Posterior cingulate gyrus (tissue), 11 donors: ENCODE results near the gene KLHL29.
A peak's percentile ranks its signal among the peaks of the same experiment; 100 is the strongest.

Experiments
- DNase-seq, 10 donors: peaks; one replicate each; pipeline versions ENCODE4 v3.0.0 to v3.0.0-alpha.2; 2020 to 2021; ENCODE audit warnings: mixed read lengths in 3 of 10
- intact Hi-C: fragments of 100-400 bp; cut with DNase I; formaldehyde crosslinking; loops from one replicate; pipeline ENCODE4 v1.15.1; 2023

The KLHL29 gene

DNA sequence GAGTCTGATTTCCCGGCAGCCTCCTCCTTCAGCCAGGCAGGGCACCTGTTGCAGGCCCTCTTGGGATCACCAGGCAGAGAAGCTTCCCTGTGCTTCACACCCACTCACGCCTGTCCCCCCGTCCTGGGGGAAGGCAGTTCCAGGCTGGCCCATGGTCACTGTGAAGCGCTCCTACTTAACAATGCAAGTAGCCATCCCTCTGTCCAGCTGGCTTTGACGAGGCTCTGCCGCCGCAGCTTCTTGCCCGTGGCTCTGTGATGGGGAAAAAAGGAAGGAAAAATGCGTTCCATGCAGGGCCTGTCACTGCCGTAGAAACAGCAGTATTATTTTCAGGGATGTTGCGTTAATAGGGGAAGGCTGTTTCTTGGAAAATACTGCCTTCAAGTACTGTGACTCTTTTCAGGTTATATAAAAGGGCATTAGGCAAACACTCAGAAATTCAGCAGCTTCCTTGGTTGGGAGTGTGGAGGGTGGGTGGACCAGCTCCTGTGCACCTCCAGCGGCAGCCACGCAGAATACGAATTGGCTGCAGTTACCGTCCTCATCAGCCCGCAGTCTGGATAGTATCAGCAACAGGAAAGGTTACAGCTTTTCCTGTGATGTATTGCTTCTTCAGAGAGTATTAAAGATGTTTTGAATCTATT lies 232.3 kb downstream of the KLHL29 start:
- intact Hi-C loops = no loop called here
- peak in 6 of 10 donors; percentile 37 to 93 (median 68) for DNase-seq

DNA sequence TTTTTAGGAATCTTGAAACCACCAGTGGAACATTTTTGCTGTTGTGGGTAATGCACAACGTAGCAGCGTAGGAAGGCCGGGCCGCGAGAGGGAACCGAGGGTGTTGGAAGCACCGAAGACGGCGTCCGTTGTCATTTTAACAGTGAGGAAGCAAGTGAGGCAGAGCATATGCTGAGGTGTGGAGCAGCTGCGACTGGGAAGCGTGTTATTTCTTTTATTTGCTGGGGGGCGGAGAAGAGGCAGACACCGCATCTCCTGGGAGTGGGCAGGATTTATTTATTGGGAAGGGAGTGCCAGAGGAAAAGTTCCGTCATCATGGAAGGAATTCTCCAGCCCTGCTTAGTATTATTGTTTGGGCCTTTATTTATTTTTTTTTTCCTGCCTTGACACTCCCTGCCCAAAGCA lies 232.8 kb downstream of the KLHL29 start:
- peak in 5 of 10 donors; percentile 38 to 89 (median 83) for DNase-seq
- intact Hi-C loops = no loop called here

DNA sequence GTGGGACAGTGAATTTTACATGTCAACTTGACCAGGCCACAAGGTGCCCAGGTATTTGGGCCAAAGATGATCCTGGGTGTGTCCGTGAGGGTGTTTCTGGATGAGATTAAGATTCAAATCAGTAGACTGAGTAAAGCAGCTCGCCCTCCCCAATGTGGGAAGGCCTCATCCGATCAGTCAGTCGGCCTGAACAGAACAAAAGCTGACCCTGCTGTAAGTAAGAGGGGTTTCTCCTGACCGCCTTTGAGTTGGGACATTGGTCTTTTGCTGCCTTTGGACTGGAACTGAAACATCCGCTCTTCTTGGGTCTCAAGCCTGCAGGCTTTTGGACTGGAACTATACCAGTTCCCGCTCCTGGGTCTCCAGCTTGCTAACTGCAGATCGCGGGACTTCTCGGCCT lies 233.3 kb downstream of the KLHL29 start:
- peak in 1 of 10 donors; percentile 9 for DNase-seq
- intact Hi-C loops = no loop called here

DNA sequence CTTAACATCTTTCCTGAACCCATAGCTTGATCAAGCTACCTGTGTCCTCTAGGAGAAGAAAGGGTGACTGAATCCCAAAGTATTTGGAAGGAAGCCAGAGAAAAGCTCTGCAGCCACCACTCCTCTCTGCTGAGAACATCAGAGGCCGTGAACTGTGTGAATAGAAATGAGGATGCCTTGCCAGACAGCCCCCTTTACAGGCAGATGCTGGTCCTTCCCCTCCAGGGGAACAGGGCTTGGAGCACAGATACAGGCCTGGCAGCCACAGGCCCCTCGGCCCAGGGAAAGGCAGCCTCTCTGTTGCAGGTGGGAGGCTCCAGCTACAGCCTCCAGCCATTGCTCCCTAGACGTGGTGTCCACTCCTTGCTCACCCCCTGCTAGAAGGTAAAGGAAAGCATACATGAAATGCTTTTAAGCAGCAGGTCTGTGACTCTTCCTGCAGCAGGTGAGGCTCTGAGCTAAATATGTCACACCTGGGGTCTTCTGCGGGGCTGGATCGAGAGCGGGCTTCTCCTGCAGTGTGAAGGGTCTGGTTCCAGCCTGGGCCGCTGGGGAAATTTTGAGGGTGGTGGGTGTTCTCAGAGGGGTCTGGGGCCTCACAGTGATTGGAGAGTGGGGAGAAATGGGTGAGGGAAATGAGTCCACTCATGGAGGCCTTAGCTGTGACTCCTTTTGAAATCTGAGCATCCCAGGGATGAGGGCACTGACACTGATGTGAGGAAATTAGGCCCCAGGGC lies 234.0 kb downstream of the KLHL29 start:
- DNase-seq = peak in 3 of 10 donors; percentile 60 to 72 (median 67)
- intact Hi-C loops = no loop called here

DNA sequence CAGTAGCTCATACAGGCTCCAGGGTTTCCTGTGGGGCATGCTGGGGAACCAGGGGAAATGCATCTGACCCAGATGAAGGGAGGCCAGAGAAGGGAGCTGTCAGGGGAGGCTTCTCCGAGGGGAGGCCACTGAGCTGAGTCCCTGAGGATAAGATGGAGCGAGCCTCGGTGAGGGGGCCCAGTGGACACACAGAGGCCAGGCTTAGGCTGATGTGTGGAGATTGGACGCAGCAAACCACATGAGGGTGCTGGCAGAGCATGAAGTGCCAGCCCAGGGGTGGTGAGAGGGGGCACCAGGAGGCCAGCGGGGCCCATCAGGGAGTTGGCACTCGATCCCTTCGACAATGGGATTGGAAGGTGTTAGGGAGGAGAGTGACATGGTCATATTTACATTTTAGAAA lies 235.0 kb downstream of the KLHL29 start:
- intact Hi-C loops = no loop called here
- DNase-seq = peak in 3 of 10 donors; percentile 30 to 65 (median 63)

GRCh38 chr2:23620841-23621341 lies 235.9 kb downstream of the KLHL29 start:
- intact Hi-C loops = no loop called here
- peak in 3 of 10 donors; percentile 69 to 86 (median 76) for DNase-seq

GRCh38 chr2:23621616-23622015 lies 236.6 kb downstream of the KLHL29 start:
- intact Hi-C loops = no loop called here
- DNase-seq = peak in 2 of 10 donors; percentile 43 to 74

DNA sequence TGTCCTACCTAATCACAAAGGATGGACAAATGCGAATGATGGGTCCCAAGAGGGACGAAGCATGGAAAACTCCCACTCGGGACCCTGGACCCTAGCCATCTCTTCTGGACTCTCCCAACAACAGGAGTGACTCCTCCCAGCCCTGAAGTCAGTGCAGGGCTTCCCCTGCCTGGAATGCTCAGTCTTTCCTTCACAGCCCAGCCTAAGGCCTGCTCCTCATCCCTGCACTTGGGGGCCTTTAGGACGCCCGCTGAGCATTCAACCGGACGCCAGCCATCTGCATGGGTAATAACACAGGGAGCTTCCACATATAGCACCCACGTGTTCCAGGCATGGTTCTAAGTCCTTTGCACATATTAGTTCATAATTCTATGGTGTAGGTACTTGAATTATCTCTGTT lies 237.5 kb downstream of the KLHL29 start:
- intact Hi-C loops = no loop called here
- DNase-seq = peak in 3 of 10 donors; percentile 37 to 61 (median 52)

DNA sequence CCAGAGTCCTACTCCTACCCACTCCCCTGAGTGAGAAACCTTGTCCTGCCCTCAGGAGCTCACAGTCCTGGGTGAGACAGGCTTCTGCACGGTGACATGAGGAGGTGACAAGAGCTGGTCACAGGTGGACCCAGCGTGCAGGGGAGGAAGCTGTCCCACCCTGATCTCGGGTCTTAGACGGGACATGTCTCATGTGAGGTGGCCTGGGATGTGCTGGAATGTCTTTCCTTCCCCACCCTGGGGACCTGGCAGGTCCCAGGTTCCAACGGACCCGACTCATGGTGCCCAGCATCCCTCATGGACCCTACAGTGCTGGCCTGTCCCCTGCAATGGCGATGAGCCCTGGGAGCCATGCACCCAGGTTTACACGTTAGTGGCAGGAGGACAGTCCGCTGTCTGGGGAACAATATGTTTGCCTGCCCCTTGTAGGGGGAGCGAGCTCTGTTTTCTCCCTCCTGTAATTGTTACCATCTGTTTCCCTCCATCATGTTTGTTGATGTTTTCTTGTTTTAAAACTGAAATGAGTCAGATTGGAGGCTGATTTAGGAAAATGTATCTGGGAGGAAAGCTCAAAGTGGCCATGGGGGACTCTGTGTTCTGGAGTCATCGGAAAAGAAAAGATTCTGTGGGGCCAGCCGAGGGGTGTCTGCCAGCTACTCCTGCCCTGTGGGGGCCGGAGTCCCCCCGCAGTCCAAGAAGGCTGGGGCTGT lies 238.1 kb downstream of the KLHL29 start:
- intact Hi-C loops = no loop called here

GRCh38 chr2:23624378-23624777 lies 239.4 kb downstream of the KLHL29 start:
- intact Hi-C loops = no loop called here
- DNase-seq = peak in 2 of 10 donors; percentile 2 to 30

More for the DNA sequence above, 238.1 kb downstream of the KLHL29 start:
- peak in 3 of 10 donors; percentile 39 to 44 (median 39) for DNase-seq

DNA sequence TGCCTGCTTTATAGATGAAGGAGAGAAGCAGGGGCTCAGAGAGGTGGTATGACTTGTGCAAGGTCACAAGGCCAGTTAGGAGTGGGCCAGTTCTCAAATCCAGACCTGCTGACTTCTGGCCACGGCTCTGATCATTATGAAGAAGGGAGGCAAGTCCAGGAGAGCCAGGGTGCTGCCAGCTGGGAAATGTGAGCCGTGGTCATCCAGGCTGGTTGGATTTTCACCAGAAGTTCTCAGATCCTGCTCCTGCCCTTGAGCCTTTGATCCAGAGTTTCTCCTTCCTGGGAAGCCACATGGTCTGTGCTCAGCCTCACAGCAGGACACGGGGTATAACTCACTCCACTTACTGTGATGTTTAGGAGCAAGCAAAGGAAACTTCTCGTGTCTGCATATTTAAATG lies 239.9 kb downstream of the KLHL29 start:
- intact Hi-C loops = no loop called here
- peak in 3 of 10 donors; percentile 9 to 34 (median 32) for DNase-seq

DNA sequence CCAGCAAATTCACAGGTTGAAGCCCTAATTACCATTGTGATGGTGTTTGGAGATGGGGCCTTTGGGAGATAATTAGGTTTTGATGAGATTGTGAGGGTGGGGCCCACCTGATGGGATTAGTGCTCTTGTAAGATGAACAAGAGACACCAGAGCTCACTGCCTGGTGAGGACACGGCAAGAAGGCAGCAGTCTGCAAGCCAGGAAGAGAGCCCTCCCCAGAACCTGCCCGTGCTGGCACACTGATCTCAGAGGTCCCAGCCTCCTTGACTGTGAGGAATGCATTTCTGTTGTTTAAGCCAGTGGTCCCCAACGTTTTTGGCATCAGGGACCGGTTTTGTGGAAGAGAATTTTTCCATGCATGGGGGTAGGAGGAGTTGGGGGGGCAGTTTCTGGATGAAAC lies 240.7 kb downstream of the KLHL29 start:
- intact Hi-C loops = no loop called here

GRCh38 chr2:23626701-23627230 lies 241.8 kb downstream of the KLHL29 start:
- intact Hi-C loops = no loop called here

More for the DNA sequence above, 240.7 kb downstream of the KLHL29 start:
- DNase-seq = no peak

GRCh38 chr2:23627236-23628009 lies 242.4 kb downstream of the KLHL29 start:
- intact Hi-C loops = no loop called here
- peak in 3 of 10 donors; percentile 17 to 40 (median 37) for DNase-seq

More at GRCh38 chr2:23626701-23627230, 241.8 kb downstream of the KLHL29 start:
- peak in 3 of 10 donors; percentile 57 to 72 (median 68) for DNase-seq

- peak in 3 of 10 donors; percentile 56 to 80 (median 61) for DNase-seq
- intact Hi-C loops = no loop called here
These were observed 244.2 kb downstream of the KLHL29 start for GRCh38 chr2:23628926-23629771.

DNA sequence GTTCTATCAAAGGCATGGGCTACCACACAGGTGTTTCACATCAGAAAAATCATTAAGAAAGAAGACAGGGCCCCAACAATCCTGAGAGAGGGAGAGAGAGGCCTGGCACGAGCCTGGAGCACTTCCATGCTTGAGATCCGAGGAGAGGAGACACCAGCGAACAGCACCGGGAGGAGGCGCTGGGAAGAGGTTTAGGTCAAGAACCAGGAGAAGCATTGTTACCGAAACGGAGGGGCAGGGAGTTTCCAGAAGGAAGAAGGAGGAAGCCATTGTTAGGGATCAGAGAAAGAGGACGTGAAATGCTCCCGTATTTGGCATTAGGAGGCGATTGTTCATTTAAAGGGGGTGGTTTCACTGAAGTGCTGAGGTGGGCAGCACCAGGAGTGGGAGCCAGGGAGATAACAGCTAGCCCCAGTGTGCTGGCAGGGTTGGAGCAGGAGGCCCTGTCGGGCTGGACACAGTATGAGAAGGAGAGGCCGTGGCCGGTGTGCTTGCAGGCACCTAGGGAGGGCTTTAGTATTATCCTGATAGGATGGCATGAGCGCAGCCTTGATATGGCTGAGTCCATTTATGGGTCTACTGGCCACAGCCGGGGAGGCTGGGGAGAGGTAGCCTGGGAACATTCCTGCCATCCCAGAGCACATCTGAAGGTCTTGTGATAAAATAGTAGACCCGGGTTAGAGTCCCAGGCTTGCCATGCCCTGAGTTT lies 244.9 kb downstream of the KLHL29 start:
- peak in 3 of 10 donors; percentile 29 to 76 (median 47) for DNase-seq
- intact Hi-C loops = no loop called here

GRCh38 chr2:23630961-23631360 lies 246.0 kb downstream of the KLHL29 start:
- peak in 3 of 10 donors; percentile 32 to 70 (median 63) for DNase-seq
- intact Hi-C loops = no loop called here

DNA sequence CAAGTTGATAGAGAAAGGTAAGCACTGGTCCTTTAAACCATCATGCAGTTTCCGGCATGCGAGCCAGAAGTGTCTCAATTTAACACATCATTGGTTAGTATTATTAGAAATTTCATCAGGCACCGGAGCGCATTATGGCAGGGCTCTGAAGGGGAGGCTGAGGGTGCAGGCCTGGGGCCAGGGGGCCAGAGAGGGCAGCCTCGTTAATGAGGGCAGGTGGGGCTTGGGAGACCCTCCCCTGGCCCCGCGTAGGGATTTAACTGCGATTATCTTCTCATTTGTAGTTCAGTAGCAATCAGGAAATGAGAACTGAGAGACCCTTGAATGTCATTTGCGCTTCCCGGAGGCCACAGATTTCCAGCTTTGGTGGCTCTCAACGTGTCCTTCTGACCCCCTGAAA lies 246.4 kb downstream of the KLHL29 start:
- intact Hi-C loops = no loop called here
- DNase-seq = peak in 3 of 10 donors; percentile 20 to 53 (median 30)
